K562 (cell line): ENCODE data around the gene RAD52.

Experiments used
- CBX1 ChIP-seq: sonication (generic); IDR thresholded peaks from 2 replicates; pipeline ENCODE4 v1.6.1; 2016; ENCODE audit warnings: antibody characterized with exemption, low read depth, mild to moderate bottlenecking
- CREBBP ChIP-seq: IDR thresholded peaks from one replicate; pipeline ENCODE4 v1.6.1; 2012; ENCODE audit warnings: low read depth, mild to moderate bottlenecking, control low read depth, inconsistent platforms, low read length
- EZH2 ChIP-seq: IDR thresholded peaks from 2 replicates; pipeline ENCODE4 v1.6.1; 2012; ENCODE audit warnings: low read depth, mild to moderate bottlenecking, inconsistent platforms, low read length, borderline replicate concordance
- HNRNPLL ChIP-seq: fragments of 200-400 bp; formaldehyde crosslinking; IDR thresholded peaks from 2 replicates; pipeline ENCODE4 v1.6.1; 2017; ENCODE audit warnings: low read length, low read depth, mild to moderate bottlenecking; ENCODE audit not compliant: poor library complexity, severe bottlenecking
- NFXL1 ChIP-seq: fragments of 450-650 bp; formaldehyde crosslinking; IDR thresholded peaks from 2 replicates; pipeline ENCODE4 v1.4.0; 2021; ENCODE audit warnings: mild to moderate bottlenecking
- POLR2A ChIP-seq: fragments of 450-650 bp; conservative IDR thresholded peaks from 2 replicates; pipeline ENCODE4 v1.6.1; 2016
- RBM15 ChIP-seq: fragments of 200-400 bp; formaldehyde crosslinking; IDR thresholded peaks from 2 replicates; pipeline ENCODE4 v1.6.1; 2018; ENCODE audit warnings: mild to moderate bottlenecking, low read length, moderate library complexity; ENCODE audit not compliant: insufficient read depth
- TAL1 ChIP-seq: fragments of 450-650 bp; IDR thresholded peaks from 2 replicates; pipeline ENCODE4 v1.6.1; 2016; ENCODE audit warnings: mild to moderate bottlenecking
- TBL1XR1 ChIP-seq, 2 experiments: IDR thresholded peaks; 2 replicates each; pipeline ENCODE4 v1.6.1; 2012; ENCODE audit warnings: improper control_type of control experiment in 2 of 2, low read length in 2 of 2, mild to moderate bottlenecking in 1 of 2
- TCF7 ChIP-seq: sonication (generic); IDR thresholded peaks from 2 replicates; pipeline ENCODE4 v1.6.1; 2016; ENCODE audit warnings: antibody characterized with exemption, borderline replicate concordance
- ZNF354B ChIP-seq: fragments of 250-450 bp; sonication (Bioruptor Pico); IDR thresholded peaks from 2 replicates; pipeline ENCODE4 v1.4.0; 2020
- ZNF830 ChIP-seq: fragments of 250-450 bp; sonication (Bioruptor Pico); IDR thresholded peaks from 2 replicates; pipeline ENCODE4 v1.5.0; 2021; ENCODE audit warnings: mild to moderate bottlenecking
- TF ChIP-seq, protein P1 (sequence below): fragments of 250-450 bp; sonication (Bioruptor Pico); IDR thresholded peaks from 2 replicates; pipeline ENCODE4 v1.8.0; 2021; ENCODE audit warnings: borderline replicate concordance, mild to moderate bottlenecking, moderate library complexity; ENCODE audit not compliant: poor library complexity, severe bottlenecking

DNA sequence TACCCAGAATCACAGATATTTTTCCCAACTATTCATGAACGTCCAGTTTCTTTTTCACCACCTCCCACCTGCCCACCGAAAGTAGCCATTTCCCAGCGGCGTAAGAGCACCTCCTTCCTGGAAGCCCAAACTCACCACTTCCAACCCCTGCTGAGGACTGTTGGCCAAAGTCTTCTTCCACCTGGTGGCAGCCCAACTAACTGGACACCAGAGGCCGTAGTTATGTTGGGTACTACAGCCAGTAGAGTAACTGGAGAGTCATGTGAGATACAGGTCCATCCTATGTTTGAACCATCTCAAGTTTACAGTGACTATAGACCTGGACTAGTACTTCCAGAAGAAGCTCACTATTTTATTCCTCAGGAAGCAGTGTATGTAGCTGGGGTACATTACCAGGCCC, 81.6 kb downstream of the RAD52 start:
- no peak for TF ChIP-seq ZNF830 (CRISPR knock-in tag)
- TF ChIP-seq ZNF354B (CRISPR knock-in tag), result no peak
- no peak for TF ChIP-seq HNRNPLL
- TF ChIP-seq TCF7, result no peak
- TF ChIP-seq RBM15, result no peak
- TF ChIP-seq CREBBP, result no peak
- TF ChIP-seq CBX1, result no peak
- TF ChIP-seq EZH2, result no peak
- no peak for TF ChIP-seq NFXL1 (CRISPR knock-in tag)
- no peak for TF ChIP-seq POLR2A
- TF ChIP-seq, protein P1, sequence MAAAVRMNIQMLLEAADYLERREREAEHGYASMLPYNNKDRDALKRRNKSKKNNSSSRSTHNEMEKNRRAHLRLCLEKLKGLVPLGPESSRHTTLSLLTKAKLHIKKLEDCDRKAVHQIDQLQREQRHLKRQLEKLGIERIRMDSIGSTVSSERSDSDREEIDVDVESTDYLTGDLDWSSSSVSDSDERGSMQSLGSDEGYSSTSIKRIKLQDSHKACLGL, result no peak
- TF ChIP-seq TAL1, result no peak
- TF ChIP-seq TBL1XR1 (IDR thresholded peaks at IDR 0.05; ENCODE audit: low read length in 2 of 2), result no peak
